Activated T-helper 9 cell treated with anti-CD3 and anti-CD28 coated beads, Interleukin-2, amount 50 U/mL, for 16 hours (primary cell): ENCODE measurements around the gene KRT71.
"Not testable (repeated sequence)": the region's sequence is repeated elsewhere in the genome, so short reads cannot be mapped to it uniquely, and the experiment has no call there.

ENCODE experiments used
- DNase-seq: peaks from one replicate; pipeline ENCODE4 v3.0.0-alpha.2; 2020; ENCODE audit warnings: low read depth

Gene KRT71

GRCh38 chr12:52519826-52520662 lies 32.9 kb downstream of the KRT71 start, which contains the start of gene KRT5:
TSS of gene KRT5 (minus strand) at chr12:52520394. CDS start at chr12:52520296, 98 bp downstream.
- DNase-seq, result no peak

- DNase-seq, result no peak
Measured at GRCh38 chr12:52519387-52519703, 33.6 kb downstream of the KRT71 start.

- no peak for DNase-seq
Measured at GRCh38 chr12:52518574-52519386, 34.2 kb downstream of the KRT71 start.

- no peak for DNase-seq
Measured at GRCh38 chr12:52517888-52518287, 35.1 kb downstream of the KRT71 start.

GRCh38 chr12:52517005-52517835 lies 35.7 kb downstream of the KRT71 start:
- DNase-seq, result no peak

GRCh38 chr12:52515927-52516831 lies 36.8 kb downstream of the KRT71 start:
- DNase-seq, result no peak

- DNase-seq, result no peak
Measured at GRCh38 chr12:52515319-52515646, 37.7 kb downstream of the KRT71 start.

- DNase-seq, result no peak
Measured at GRCh38 chr12:52514471-52515318, 38.2 kb downstream of the KRT71 start.

- no peak for DNase-seq
Measured at GRCh38 chr12:52513736-52514135, 39.2 kb downstream of the KRT71 start.

GRCh38 chr12:52508211-52508610 lies 44.7 kb downstream of the KRT71 start:
- DNase-seq, result no peak

GRCh38 chr12:52506858-52507715 lies 45.9 kb downstream of the KRT71 start:
- DNase-seq, result no peak

GRCh38 chr12:52502877-52503276 lies 50.1 kb downstream of the KRT71 start:
- no peak for DNase-seq

- no peak for DNase-seq
Measured at GRCh38 chr12:52501490-52501889, 51.5 kb downstream of the KRT71 start.

GRCh38 chr12:52500574-52500973 lies 52.4 kb downstream of the KRT71 start:
- not testable (repeated sequence) for DNase-seq

- DNase-seq, result no peak
Measured at GRCh38 chr12:52499806-52500560, 53.0 kb downstream of the KRT71 start.

- DNase-seq, result no peak
Measured at GRCh38 chr12:52498946-52499345, 54.0 kb downstream of the KRT71 start.

- DNase-seq, result no peak
Measured at GRCh38 chr12:52497975-52498374, 55.0 kb downstream of the KRT71 start.

- no peak for DNase-seq
Measured at GRCh38 chr12:52496590-52497071, 56.3 kb downstream of the KRT71 start.

GRCh38 chr12:52496054-52496453 lies 56.9 kb downstream of the KRT71 start:
- no peak for DNase-seq
